Measurements from ENCODE around the gene CTNNA2. TPM values are rescaled to one million over a fixed set of nuclear protein-coding genes. Genes with fewer than 3 reads are reported as not detected.

Gene CTNNA2
- polyA plus RNA-seq, 4 donors = 0.27 to 2.8 (median 1.3) TPM; not detected in 1

GRCh38 chr2:80258341-80258740 lies 745.5 kb downstream of the CTNNA2 start:
- DNase-seq (no peak), FAIRE-seq (no peak)
- H3K27ac ChIP-seq (ENCODE audit: low read depth in 1 of 3, low read length in 2 of 3) = no peak overlapping the region
- H3K4me1 ChIP-seq (ENCODE audit: control insufficient read depth in 3 of 3, insufficient read depth in 2 of 3, low read depth in 1 of 3, low read length in 2 of 3) = no peaks in the 10 kb centered on the region
- WGBS, 3 donors = 77 to 83% (median 80%) methylated on average over 5 of the region's 5 CpGs
- H3K9me3 ChIP-seq (ENCODE audit: control insufficient read depth in 2 of 2, insufficient read depth in 1 of 2, low read depth in 1 of 2, low read length in 1 of 2) = no peaks in the 10 kb centered on the region
- no peaks in the 10 kb centered on the region for H3K27me3 ChIP-seq (ENCODE audit: control insufficient read depth in 3 of 3, insufficient read depth in 3 of 3, low read length in 3 of 3)
- no peak overlapping the region for H3K4me3 ChIP-seq (ENCODE audit: low read depth in 1 of 3, low read length in 3 of 3)
- H3K36me3 ChIP-seq (ENCODE audit: control insufficient read depth in 3 of 3, insufficient read depth in 2 of 3, low read depth in 1 of 3, low read length in 3 of 3) = no peaks in the 10 kb centered on the region

- Histone ChIP-seq H3K9me3 (ENCODE audit: control insufficient read depth in 2 of 2, insufficient read depth in 1 of 2, low read depth in 1 of 2, low read length in 1 of 2) (no peaks in the 10 kb centered on the region), H3K27ac (ENCODE audit: low read depth in 1 of 3, low read length in 2 of 3) (no peak overlapping the region), H3K4me1 (ENCODE audit: control insufficient read depth in 3 of 3, insufficient read depth in 2 of 3, low read depth in 1 of 3, low read length in 2 of 3) (no peaks in the 10 kb centered on the region), H3K4me3 (ENCODE audit: low read depth in 1 of 3, low read length in 3 of 3) (no peak overlapping the region), H3K27me3 (ENCODE audit: control insufficient read depth in 3 of 3, insufficient read depth in 3 of 3, low read length in 3 of 3) (no peaks in the 10 kb centered on the region), H3K36me3 (ENCODE audit: control insufficient read depth in 3 of 3, insufficient read depth in 2 of 3, low read depth in 1 of 3, low read length in 3 of 3) (no peaks in the 10 kb centered on the region)
- DNase-seq (no peak), FAIRE-seq (no peak)
- WGBS, 3 donors = 82 to 86% (median 82%) methylated on average over 5 of the region's 5 CpGs
These were observed 745.9 kb downstream of the CTNNA2 start for GRCh38 chr2:80258793-80259192.

- Histone ChIP-seq H3K9me3 (ENCODE audit: control insufficient read depth in 2 of 2, insufficient read depth in 1 of 2, low read depth in 1 of 2, low read length in 1 of 2) (no peaks in the 10 kb centered on the region), H3K27me3 (ENCODE audit: control insufficient read depth in 3 of 3, insufficient read depth in 3 of 3, low read length in 3 of 3) (no peaks in the 10 kb centered on the region), H3K4me3 (ENCODE audit: low read depth in 1 of 3, low read length in 3 of 3) (no peak overlapping the region), H3K36me3 (ENCODE audit: control insufficient read depth in 3 of 3, insufficient read depth in 2 of 3, low read depth in 1 of 3, low read length in 3 of 3) (no peaks in the 10 kb centered on the region), H3K4me1 (ENCODE audit: control insufficient read depth in 3 of 3, insufficient read depth in 2 of 3, low read depth in 1 of 3, low read length in 2 of 3) (no peaks in the 10 kb centered on the region), H3K27ac (ENCODE audit: low read depth in 1 of 3, low read length in 2 of 3) (no peak overlapping the region)
- FAIRE-seq (no peak), DNase-seq (no peak)
- WGBS, 3 donors = 68 to 92% (median 78%) methylated on average over 3 of the region's 3 CpGs
These were observed 746.4 kb downstream of the CTNNA2 start for GRCh38 chr2:80259292-80259691.

- DNase-seq = no peak
- no peak for FAIRE-seq
- WGBS, 3 donors = 80 to 87% (median 84%) methylated on average over 6 of the region's 6 CpGs
- Histone ChIP-seq H3K4me3 (ENCODE audit: low read depth in 1 of 3, low read length in 3 of 3) (no peak overlapping the region), H3K27me3 (ENCODE audit: control insufficient read depth in 3 of 3, insufficient read depth in 3 of 3, low read length in 3 of 3) (no peaks in the 10 kb centered on the region), H3K27ac (ENCODE audit: low read depth in 1 of 3, low read length in 2 of 3) (no peak overlapping the region), H3K4me1 (ENCODE audit: control insufficient read depth in 3 of 3, insufficient read depth in 2 of 3, low read depth in 1 of 3, low read length in 2 of 3) (no peaks in the 10 kb centered on the region), H3K9me3 (ENCODE audit: control insufficient read depth in 2 of 2, insufficient read depth in 1 of 2, low read depth in 1 of 2, low read length in 1 of 2) (no peaks in the 10 kb centered on the region), H3K36me3 (ENCODE audit: control insufficient read depth in 3 of 3, insufficient read depth in 2 of 3, low read depth in 1 of 3, low read length in 3 of 3) (no peaks in the 10 kb centered on the region)
These were observed 753.4 kb downstream of the CTNNA2 start for GRCh38 chr2:80266231-80266630.

- 22 to 60% (median 32%) methylated on average over 5 of the region's 5 CpGs for WGBS, 3 donors
- Histone ChIP-seq H3K9me3 (ENCODE audit: control insufficient read depth in 2 of 2, insufficient read depth in 1 of 2, low read depth in 1 of 2, low read length in 1 of 2) (no peaks in the 10 kb centered on the region), H3K4me3 (ENCODE audit: low read depth in 1 of 3, low read length in 3 of 3) (no peak overlapping the region), H3K27me3 (ENCODE audit: control insufficient read depth in 3 of 3, insufficient read depth in 3 of 3, low read length in 3 of 3) (no peaks in the 10 kb centered on the region), H3K4me1 (ENCODE audit: control insufficient read depth in 3 of 3, insufficient read depth in 2 of 3, low read depth in 1 of 3, low read length in 2 of 3) (no peaks in the 10 kb centered on the region), H3K27ac (ENCODE audit: low read depth in 1 of 3, low read length in 2 of 3) (no peak overlapping the region), H3K36me3 (ENCODE audit: control insufficient read depth in 3 of 3, insufficient read depth in 2 of 3, low read depth in 1 of 3, low read length in 3 of 3) (no peaks in the 10 kb centered on the region)
- FAIRE-seq = no peak
- peak; percentile 8 to 48 for DNase-seq
These were observed 757.0 kb downstream of the CTNNA2 start for GRCh38 chr2:80269806-80270205.

- Histone ChIP-seq H3K4me3 (ENCODE audit: low read depth in 1 of 3, low read length in 3 of 3) (no peak overlapping the region), H3K9me3 (ENCODE audit: control insufficient read depth in 2 of 2, insufficient read depth in 1 of 2, low read depth in 1 of 2, low read length in 1 of 2) (peaks cover 0 to 3% of the 10 kb centered on the region in 2 donors), H3K27ac (ENCODE audit: low read depth in 1 of 3, low read length in 2 of 3) (no peak overlapping the region), H3K27me3 (ENCODE audit: control insufficient read depth in 3 of 3, insufficient read depth in 3 of 3, low read length in 3 of 3) (no peaks in the 10 kb centered on the region), H3K4me1 (ENCODE audit: control insufficient read depth in 3 of 3, insufficient read depth in 2 of 3, low read depth in 1 of 3, low read length in 2 of 3) (no peaks in the 10 kb centered on the region), H3K36me3 (ENCODE audit: control insufficient read depth in 3 of 3, insufficient read depth in 2 of 3, low read depth in 1 of 3, low read length in 3 of 3) (no peaks in the 10 kb centered on the region)
- WGBS, 3 donors = 93 to 97% (median 96%) methylated on average over 2 of the region's 2 CpGs
- FAIRE-seq (no peak), DNase-seq (no peak)
These were observed 767.7 kb downstream of the CTNNA2 start for GRCh38 chr2:80280598-80280997.

GRCh38 chr2:80281049-80281448 lies 768.2 kb downstream of the CTNNA2 start:
- FAIRE-seq (no peak), DNase-seq (no peak)
- no peaks in the 10 kb centered on the region for H3K27me3 ChIP-seq (ENCODE audit: control insufficient read depth in 3 of 3, insufficient read depth in 3 of 3, low read length in 3 of 3)
- H3K27ac ChIP-seq (ENCODE audit: low read depth in 1 of 3, low read length in 2 of 3) = no peak overlapping the region
- H3K4me3 ChIP-seq (ENCODE audit: low read depth in 1 of 3, low read length in 3 of 3) = no peak overlapping the region
- WGBS, 3 donors = 82 to 94% (median 90%) methylated on average over 1 of the region's 1 CpG
- H3K9me3 ChIP-seq (ENCODE audit: control insufficient read depth in 2 of 2, insufficient read depth in 1 of 2, low read depth in 1 of 2, low read length in 1 of 2) = peaks cover 0 to 3% of the 10 kb centered on the region in 2 donors
- no peaks in the 10 kb centered on the region for H3K36me3 ChIP-seq (ENCODE audit: control insufficient read depth in 3 of 3, insufficient read depth in 2 of 3, low read depth in 1 of 3, low read length in 3 of 3)
- H3K4me1 ChIP-seq (ENCODE audit: control insufficient read depth in 3 of 3, insufficient read depth in 2 of 3, low read depth in 1 of 3, low read length in 2 of 3) = no peaks in the 10 kb centered on the region

- WGBS, 3 donors = 38 to 46% (median 44%) methylated on average over 5 of the region's 5 CpGs
- H3K27me3 ChIP-seq (ENCODE audit: control insufficient read depth in 3 of 3, insufficient read depth in 3 of 3, low read length in 3 of 3) = no peaks in the 10 kb centered on the region
- H3K36me3 ChIP-seq (ENCODE audit: control insufficient read depth in 3 of 3, insufficient read depth in 2 of 3, low read depth in 1 of 3, low read length in 3 of 3) = no peaks in the 10 kb centered on the region
- no peak overlapping the region for H3K4me3 ChIP-seq (ENCODE audit: low read depth in 1 of 3, low read length in 3 of 3)
- FAIRE-seq (no peak), DNase-seq (peak in 1 of 2 donors; percentile 16)
- H3K27ac ChIP-seq (ENCODE audit: low read depth in 1 of 3, low read length in 2 of 3) = no peak overlapping the region
- no peaks in the 10 kb centered on the region for H3K9me3 ChIP-seq (ENCODE audit: control insufficient read depth in 2 of 2, insufficient read depth in 1 of 2, low read depth in 1 of 2, low read length in 1 of 2)
- no peaks in the 10 kb centered on the region for H3K4me1 ChIP-seq (ENCODE audit: control insufficient read depth in 3 of 3, insufficient read depth in 2 of 3, low read depth in 1 of 3, low read length in 2 of 3)
These were observed 775.7 kb downstream of the CTNNA2 start for GRCh38 chr2:80288576-80288975.

GRCh38 chr2:80291656-80292055 lies 778.8 kb downstream of the CTNNA2 start:
- H3K4me3 ChIP-seq (ENCODE audit: low read depth in 1 of 3, low read length in 3 of 3) = no peak overlapping the region
- FAIRE-seq = no peak
- H3K27me3 ChIP-seq (ENCODE audit: control insufficient read depth in 3 of 3, insufficient read depth in 3 of 3, low read length in 3 of 3) = no peaks in the 10 kb centered on the region
- no peaks in the 10 kb centered on the region for H3K9me3 ChIP-seq (ENCODE audit: control insufficient read depth in 2 of 2, insufficient read depth in 1 of 2, low read depth in 1 of 2, low read length in 1 of 2)
- no peak overlapping the region for H3K27ac ChIP-seq (ENCODE audit: low read depth in 1 of 3, low read length in 2 of 3)
- WGBS, 3 donors = 60 to 64% (median 64%) methylated on average over 1 of the region's 1 CpG
- no peaks in the 10 kb centered on the region for H3K36me3 ChIP-seq (ENCODE audit: control insufficient read depth in 3 of 3, insufficient read depth in 2 of 3, low read depth in 1 of 3, low read length in 3 of 3)
- H3K4me1 ChIP-seq (ENCODE audit: control insufficient read depth in 3 of 3, insufficient read depth in 2 of 3, low read depth in 1 of 3, low read length in 2 of 3) = no peaks in the 10 kb centered on the region
- DNase-seq = no peak

Data from small intestine (tissue), 7 donors.